PFSK-1 (cell line): ENCODE data around the gene CLTA. TPM values are rescaled to one million over a fixed set of nuclear protein-coding genes. Genes with fewer than 3 reads are reported as not detected.

Experiments
- FOXP2 ChIP-seq: optimal IDR thresholded peaks from 2 replicates; pipeline ENCODE3; 2011; ENCODE audit warnings: borderline replicate concordance, control low read depth, inconsistent platforms; ENCODE audit not compliant: insufficient read depth; ENCODE audit errors: extremely low read length, extremely low read depth
- POLR2AphosphoS5 ChIP-seq: IDR thresholded peaks from 2 replicates; pipeline ENCODE4 v1.6.1; 2012; ENCODE audit warnings: low read depth, mild to moderate bottlenecking, control low read depth, low read length, moderate library complexity
- SIN3A ChIP-seq: IDR thresholded peaks from 2 replicates; pipeline ENCODE4 v1.6.1; 2012; ENCODE audit warnings: mild to moderate bottlenecking, low read length, moderate library complexity, borderline replicate concordance; ENCODE audit not compliant: insufficient read depth
- TAF1 ChIP-seq: IDR thresholded peaks from 2 replicates; pipeline ENCODE4 v1.6.1; 2012; ENCODE audit warnings: low read length, control low read depth, borderline replicate concordance; ENCODE audit not compliant: insufficient read depth
- polyA plus RNA-seq: library from polyadenylated mRNA; unstranded; fragments of >200 nt; gene quantifications from one replicate; pipeline ENCODE4 v1.2.1, GENCODE V29; 2012; ENCODE audit warnings: low read depth, missing spikeins; ENCODE audit not compliant: insufficient read length
- TF ChIP-seq, protein P1 (sequence below), 2 experiments: IDR thresholded peaks; 2 replicates each; pipeline versions ENCODE4 v1.6.1 to v1.8.0; 2011 to 2012; ENCODE audit warnings: low read depth in 2 of 2, low read length in 2 of 2, control low read depth in 1 of 2, inconsistent platforms in 1 of 2, mild to moderate bottlenecking in 1 of 2, moderate library complexity in 1 of 2; ENCODE audit not compliant: insufficient read depth in 1 of 2

CLTA gene
- polyA plus RNA-seq = 369 TPM

GRCh38 chr9:36190388-36191289, at the start of gene CLTA:
Gene CLTA, plus strand, starts transcription at chr9:36190921. Its CDS starts 136 bp downstream, at chr9:36191057.
- peak; percentile 50 for TF ChIP-seq FOXP2
- TF ChIP-seq, protein P1, sequence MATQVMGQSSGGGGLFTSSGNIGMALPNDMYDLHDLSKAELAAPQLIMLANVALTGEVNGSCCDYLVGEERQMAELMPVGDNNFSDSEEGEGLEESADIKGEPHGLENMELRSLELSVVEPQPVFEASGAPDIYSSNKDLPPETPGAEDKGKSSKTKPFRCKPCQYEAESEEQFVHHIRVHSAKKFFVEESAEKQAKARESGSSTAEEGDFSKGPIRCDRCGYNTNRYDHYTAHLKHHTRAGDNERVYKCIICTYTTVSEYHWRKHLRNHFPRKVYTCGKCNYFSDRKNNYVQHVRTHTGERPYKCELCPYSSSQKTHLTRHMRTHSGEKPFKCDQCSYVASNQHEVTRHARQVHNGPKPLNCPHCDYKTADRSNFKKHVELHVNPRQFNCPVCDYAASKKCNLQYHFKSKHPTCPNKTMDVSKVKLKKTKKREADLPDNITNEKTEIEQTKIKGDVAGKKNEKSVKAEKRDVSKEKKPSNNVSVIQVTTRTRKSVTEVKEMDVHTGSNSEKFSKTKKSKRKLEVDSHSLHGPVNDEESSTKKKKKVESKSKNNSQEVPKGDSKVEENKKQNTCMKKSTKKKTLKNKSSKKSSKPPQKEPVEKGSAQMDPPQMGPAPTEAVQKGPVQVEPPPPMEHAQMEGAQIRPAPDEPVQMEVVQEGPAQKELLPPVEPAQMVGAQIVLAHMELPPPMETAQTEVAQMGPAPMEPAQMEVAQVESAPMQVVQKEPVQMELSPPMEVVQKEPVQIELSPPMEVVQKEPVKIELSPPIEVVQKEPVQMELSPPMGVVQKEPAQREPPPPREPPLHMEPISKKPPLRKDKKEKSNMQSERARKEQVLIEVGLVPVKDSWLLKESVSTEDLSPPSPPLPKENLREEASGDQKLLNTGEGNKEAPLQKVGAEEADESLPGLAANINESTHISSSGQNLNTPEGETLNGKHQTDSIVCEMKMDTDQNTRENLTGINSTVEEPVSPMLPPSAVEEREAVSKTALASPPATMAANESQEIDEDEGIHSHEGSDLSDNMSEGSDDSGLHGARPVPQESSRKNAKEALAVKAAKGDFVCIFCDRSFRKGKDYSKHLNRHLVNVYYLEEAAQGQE (IDR thresholded peaks at IDR 0.05; ENCODE audit: insufficient read depth in 1 of 2, low read depth in 2 of 2, low read length in 2 of 2) = peak; percentile 29; a peak in 1 of 4 replicates
- no peak; the same call in 1 of the 2 replicates for TF ChIP-seq SIN3A
- peak; percentile 94; the same call in 1 of the 2 replicates for TF ChIP-seq TAF1
- peak; percentile 89 for TF ChIP-seq POLR2AphosphoS5

DNA sequence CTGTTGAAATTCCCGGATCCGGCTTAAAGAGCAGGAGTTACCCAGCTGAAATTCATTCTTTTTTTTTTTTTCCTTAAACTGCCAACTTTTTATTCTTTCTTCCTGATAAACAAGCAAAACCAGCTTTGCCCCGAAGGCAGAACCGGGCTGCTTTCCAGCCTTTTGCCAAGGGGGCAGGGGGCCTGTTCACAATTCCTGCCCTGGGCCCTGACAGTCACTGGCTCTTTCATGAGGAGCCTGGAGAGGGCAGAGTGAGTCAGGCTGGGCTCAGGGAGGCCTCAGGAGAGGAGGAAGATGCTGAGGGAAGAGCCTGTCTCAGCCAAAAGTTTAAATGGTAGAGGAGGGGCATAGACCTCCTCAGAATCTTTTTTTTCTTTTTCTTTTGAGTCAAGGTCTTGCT, 49.4 kb upstream of the CLTA start:
- TF ChIP-seq POLR2AphosphoS5 (no peak), FOXP2 (no peak), SIN3A (no peak), TAF1 (no peak)
- TF ChIP-seq, protein P1 (IDR thresholded peaks at IDR 0.05; ENCODE audit: insufficient read depth in 1 of 2, low read depth in 2 of 2, low read length in 2 of 2) = no peak

GRCh38 chr9:36141761-36142160, 49.0 kb upstream of the CLTA start:
- TF ChIP-seq POLR2AphosphoS5 = no peak
- TF ChIP-seq, protein P1 (IDR thresholded peaks at IDR 0.05; ENCODE audit: insufficient read depth in 1 of 2, low read depth in 2 of 2, low read length in 2 of 2) = no peak
- TF ChIP-seq FOXP2 = no peak
- TF ChIP-seq SIN3A = no peak
- no peak for TF ChIP-seq TAF1

DNA sequence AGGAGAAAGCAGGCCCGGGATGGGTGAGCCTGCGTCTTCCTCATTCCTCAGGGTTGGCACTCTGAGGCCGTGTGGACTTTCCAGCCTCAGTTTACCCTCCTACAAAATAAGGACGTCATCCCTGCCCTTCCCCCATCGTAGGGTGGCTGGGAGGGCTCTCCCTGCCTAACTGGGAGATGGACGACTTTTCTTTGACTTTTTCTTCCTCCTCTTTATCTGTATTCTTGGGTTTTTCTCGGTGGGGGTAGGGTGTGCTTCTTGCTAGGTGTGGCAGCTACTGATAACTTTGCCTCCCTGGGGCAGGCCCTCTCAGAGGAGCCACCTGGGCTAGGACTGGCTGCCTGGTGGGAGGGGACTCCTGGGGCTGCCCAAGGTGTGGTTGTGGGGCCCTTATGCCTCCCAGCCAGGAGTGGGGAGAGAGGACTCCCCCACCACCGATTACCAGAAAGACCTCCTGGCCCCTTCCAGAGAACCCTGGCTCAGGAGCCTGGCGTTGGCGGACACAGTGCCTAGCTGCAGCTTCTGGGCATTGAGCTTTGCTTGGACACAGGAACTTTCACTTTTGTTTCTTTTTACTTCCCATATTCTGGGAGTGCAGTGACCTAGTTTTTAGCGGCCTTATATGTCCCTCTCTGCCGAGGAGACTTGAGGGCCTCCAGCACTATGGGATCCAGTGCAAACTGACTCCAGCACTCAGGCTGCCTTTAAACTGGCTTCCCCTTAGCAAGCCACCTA, 48.0 kb upstream of the CLTA start:
- TF ChIP-seq TAF1 (no peak), SIN3A (no peak), POLR2AphosphoS5 (no peak), FOXP2 (no peak)
- TF ChIP-seq, protein P1 (IDR thresholded peaks at IDR 0.05; ENCODE audit: insufficient read depth in 1 of 2, low read depth in 2 of 2, low read length in 2 of 2) = no peak
